SU-DHL-6 (cell line): ENCODE results near the gene RASGRP2.

ENCODE experiments used
- CTCF ChIP-seq: fragments of 200-600 bp; sonication (generic); IDR thresholded peaks from one replicate; pipeline ENCODE4 v1.5.1; 2017; ENCODE audit warnings: antibody characterized with exemption, mild to moderate bottlenecking, low read length, moderate library complexity; ENCODE audit not compliant: insufficient read depth, poor library complexity, severe bottlenecking
- EZH2phosphoT487 ChIP-seq: fragments of 200-600 bp; sonication (generic), shearing (Covaris generic); conservative IDR thresholded peaks from 2 replicates; pipeline ENCODE4 v1.6.1; 2018; ENCODE audit warnings: mild to moderate bottlenecking, antibody characterized with exemption, low read length, moderate library complexity, mixed read lengths

- TF ChIP-seq CTCF (no peak), EZH2phosphoT487 (no peak)
Observed at GRCh38 chr11:64684357-64684756, 59.6 kb downstream of the RASGRP2 start.
